Measurements from ENCODE around the gene ITCH. TPM values are rescaled to one million over a fixed set of nuclear protein-coding genes. Genes with fewer than 3 reads are reported as not detected.

Gene ITCH
- total RNA-seq, 4 donors from 2014 or later: 35.2 to 82.8 (median 65.3) TPM

DNA sequence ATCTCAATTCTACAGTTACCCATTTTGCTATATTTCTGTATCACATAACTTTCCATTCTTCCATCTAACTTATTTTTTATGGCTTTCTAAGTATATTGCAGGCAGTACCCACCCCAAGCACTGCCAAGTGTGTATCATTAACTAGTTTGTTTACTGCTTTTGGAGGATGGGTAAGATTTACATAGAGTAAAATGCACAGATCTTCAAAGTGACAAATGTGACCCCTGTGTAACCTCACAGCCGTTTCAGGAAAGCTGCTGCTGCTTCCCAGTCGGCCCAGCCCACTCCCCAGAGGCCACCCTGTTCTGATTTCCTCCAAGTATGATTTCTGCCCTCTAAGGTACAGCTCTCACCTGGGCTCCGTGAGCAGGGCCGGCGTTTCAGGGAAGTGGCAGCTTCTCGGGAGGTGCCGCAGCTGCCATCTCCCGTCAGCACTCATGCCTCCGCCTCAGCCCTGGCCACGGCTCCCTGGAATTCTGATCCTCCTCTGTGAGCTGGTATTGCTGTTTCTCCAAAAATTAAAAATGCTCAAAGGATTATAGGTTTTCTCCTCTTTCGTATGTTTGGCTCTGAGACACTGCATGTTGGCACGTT lies 180.5 kb downstream of the ITCH start:
- intact Hi-C loops (cut with DNase I; ENCODE audit: low total_unique reads): no loop called here
- 40 to 49% methylated on average over 1 to 12 of the region's 12 CpGs for WGBS, 2 donors (ENCODE audit: low coverage in 1 of 2)
- no peaks in the 10 kb centered on the region for H3K27me3 ChIP-seq
- peak; percentile 39 for DNase-seq
- TF ChIP-seq, protein P1, sequence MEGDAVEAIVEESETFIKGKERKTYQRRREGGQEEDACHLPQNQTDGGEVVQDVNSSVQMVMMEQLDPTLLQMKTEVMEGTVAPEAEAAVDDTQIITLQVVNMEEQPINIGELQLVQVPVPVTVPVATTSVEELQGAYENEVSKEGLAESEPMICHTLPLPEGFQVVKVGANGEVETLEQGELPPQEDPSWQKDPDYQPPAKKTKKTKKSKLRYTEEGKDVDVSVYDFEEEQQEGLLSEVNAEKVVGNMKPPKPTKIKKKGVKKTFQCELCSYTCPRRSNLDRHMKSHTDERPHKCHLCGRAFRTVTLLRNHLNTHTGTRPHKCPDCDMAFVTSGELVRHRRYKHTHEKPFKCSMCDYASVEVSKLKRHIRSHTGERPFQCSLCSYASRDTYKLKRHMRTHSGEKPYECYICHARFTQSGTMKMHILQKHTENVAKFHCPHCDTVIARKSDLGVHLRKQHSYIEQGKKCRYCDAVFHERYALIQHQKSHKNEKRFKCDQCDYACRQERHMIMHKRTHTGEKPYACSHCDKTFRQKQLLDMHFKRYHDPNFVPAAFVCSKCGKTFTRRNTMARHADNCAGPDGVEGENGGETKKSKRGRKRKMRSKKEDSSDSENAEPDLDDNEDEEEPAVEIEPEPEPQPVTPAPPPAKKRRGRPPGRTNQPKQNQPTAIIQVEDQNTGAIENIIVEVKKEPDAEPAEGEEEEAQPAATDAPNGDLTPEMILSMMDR (IDR thresholded peaks at IDR 0.05): no peak
- TF ChIP-seq POLR2AphosphoS5 (IDR thresholded peaks at IDR 0.05) (no peak), POLR2A (IDR thresholded peaks at IDR 0.05) (no peak), EP300 (IDR thresholded peaks at IDR 0.05; ENCODE audit: low read depth) (no peak)
- H3K9me3 ChIP-seq: no peaks in the 10 kb centered on the region
- peaks cover 0 to 23% (median 9%) of the 10 kb centered on the region in 4 donors for H3K36me3 ChIP-seq
- H3K4me1 ChIP-seq: peaks cover 0 to 24% (median 10%) of the 10 kb centered on the region in 4 donors
- H3K4me3 ChIP-seq: no peak overlapping the region
- peak overlapping the region; percentile 30 to 59 (median 52) for H3K27ac ChIP-seq
- in situ Hi-C loops (cut with MboI; ENCODE audit: low pct_ligation_motif_present in 1 of 4, low pct_unique_long_range_greater_than_20kb in 1 of 4, low sequenced_read_pairs in 3 of 4): no loop called here

DNA sequence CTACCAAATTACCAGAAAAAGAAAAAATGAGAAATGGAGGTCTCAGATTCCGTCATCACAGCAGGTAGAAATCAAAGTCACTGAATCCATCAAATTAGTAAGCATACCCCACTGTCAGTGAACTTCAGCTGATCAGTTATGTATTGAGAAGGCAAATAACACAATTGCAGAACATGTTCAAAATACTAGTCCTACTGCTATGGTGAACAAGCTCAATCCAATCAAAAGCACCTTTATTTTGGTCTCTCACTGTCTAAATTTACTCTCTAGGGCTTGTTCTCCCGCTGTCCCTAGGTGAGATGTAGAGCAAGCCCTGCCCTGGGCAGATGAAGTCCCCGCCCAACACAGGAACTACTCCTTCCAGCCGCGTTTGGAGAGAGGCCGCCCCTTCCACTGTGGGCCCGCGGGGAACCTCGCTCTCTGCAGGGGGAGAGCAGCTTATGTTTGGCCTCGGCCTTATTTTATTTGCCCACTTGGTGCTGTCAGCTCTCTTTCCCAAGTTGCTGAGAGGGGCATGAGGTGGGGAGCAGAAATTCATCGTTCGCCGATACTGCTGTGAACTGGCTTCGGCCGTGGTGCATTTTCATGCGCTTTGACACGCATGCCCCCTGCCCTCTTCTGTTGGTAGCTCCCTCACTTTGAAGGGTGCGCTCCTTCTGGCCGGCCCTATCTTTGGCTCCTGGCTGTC lies 181.2 kb downstream of the ITCH start:
- Histone ChIP-seq H3K27ac (peak overlapping the region in 3 of 4 donors; percentile 49 to 59 (median 54)), H3K4me3 (peak overlapping the region in 1 of 4 donors; percentile 32), H3K36me3 (peaks cover 0 to 21% (median 9%) of the 10 kb centered on the region in 4 donors), H3K4me1 (peaks cover 0 to 24% (median 10%) of the 10 kb centered on the region in 4 donors), H3K9me3 (no peaks in the 10 kb centered on the region), H3K27me3 (no peaks in the 10 kb centered on the region)
- TF ChIP-seq POLR2A (IDR thresholded peaks at IDR 0.05) (no peak), EP300 (IDR thresholded peaks at IDR 0.05; ENCODE audit: low read depth) (no peak), POLR2AphosphoS5 (IDR thresholded peaks at IDR 0.05) (no peak)
- TF ChIP-seq, protein P1 (IDR thresholded peaks at IDR 0.05): no peak
- WGBS, 2 donors (ENCODE audit: low coverage in 1 of 2): 46% methylated on average over 18 of the region's 19 CpGs; no CpG with 5 or more reads in 1 of the 2 donors
- DNase-seq: peak; percentile 33
- in situ Hi-C loops (cut with MboI; ENCODE audit: low pct_ligation_motif_present in 1 of 4, low pct_unique_long_range_greater_than_20kb in 1 of 4, low sequenced_read_pairs in 3 of 4) (no loop called here), intact Hi-C loops (cut with DNase I; ENCODE audit: low total_unique reads) (no loop called here)

DNA sequence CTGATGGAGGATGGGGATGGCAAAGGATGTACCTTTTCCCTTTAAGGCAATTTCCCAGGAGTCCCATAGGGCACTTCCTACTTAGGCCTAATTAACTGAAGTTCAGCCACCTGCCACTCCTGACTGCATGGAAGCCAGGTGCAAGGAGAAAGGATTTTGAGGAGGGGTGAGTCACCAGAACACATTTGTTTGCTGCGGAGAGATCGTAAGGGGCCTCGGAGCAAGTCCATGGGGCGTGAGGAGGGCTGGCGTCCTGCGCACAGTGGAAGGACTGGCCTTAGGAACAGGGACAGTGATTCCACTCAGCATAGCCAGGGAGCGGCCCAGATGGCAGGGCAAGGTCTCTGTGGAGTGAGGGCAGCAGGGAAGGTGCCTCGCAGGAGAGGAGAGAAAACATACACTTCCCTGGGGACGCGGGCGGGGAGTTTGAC lies 183.7 kb downstream of the ITCH start:
- peak; percentile 70 for DNase-seq
- no peaks in the 10 kb centered on the region for H3K9me3 ChIP-seq
- H3K4me1 ChIP-seq: peaks cover 0 to 24% (median 10%) of the 10 kb centered on the region in 4 donors
- no peaks in the 10 kb centered on the region for H3K36me3 ChIP-seq
- TF ChIP-seq POLR2A (IDR thresholded peaks at IDR 0.05) (peak; percentile 51), EP300 (IDR thresholded peaks at IDR 0.05; ENCODE audit: low read depth) (no peak), POLR2AphosphoS5 (IDR thresholded peaks at IDR 0.05) (peak; percentile 32 to 55 (median 43))
- TF ChIP-seq, protein P1 (IDR thresholded peaks at IDR 0.05): peak in 2 of 5 experiments; percentile 33 to 49
- in situ Hi-C loops (cut with MboI; ENCODE audit: low pct_ligation_motif_present in 1 of 4, low pct_unique_long_range_greater_than_20kb in 1 of 4, low sequenced_read_pairs in 3 of 4): no loop called here
- H3K27me3 ChIP-seq: no peaks in the 10 kb centered on the region
- intact Hi-C loops (cut with DNase I; ENCODE audit: low total_unique reads): no loop called here
- H3K4me3 ChIP-seq: peak overlapping the region in 3 of 4 donors; percentile 34 to 48 (median 34)
- 55 to 65% methylated on average over 2 to 11 of the region's 11 CpGs for WGBS, 2 donors (ENCODE audit: low coverage in 1 of 2)
- peak overlapping the region; percentile 70 to 82 (median 72) for H3K27ac ChIP-seq

DNA sequence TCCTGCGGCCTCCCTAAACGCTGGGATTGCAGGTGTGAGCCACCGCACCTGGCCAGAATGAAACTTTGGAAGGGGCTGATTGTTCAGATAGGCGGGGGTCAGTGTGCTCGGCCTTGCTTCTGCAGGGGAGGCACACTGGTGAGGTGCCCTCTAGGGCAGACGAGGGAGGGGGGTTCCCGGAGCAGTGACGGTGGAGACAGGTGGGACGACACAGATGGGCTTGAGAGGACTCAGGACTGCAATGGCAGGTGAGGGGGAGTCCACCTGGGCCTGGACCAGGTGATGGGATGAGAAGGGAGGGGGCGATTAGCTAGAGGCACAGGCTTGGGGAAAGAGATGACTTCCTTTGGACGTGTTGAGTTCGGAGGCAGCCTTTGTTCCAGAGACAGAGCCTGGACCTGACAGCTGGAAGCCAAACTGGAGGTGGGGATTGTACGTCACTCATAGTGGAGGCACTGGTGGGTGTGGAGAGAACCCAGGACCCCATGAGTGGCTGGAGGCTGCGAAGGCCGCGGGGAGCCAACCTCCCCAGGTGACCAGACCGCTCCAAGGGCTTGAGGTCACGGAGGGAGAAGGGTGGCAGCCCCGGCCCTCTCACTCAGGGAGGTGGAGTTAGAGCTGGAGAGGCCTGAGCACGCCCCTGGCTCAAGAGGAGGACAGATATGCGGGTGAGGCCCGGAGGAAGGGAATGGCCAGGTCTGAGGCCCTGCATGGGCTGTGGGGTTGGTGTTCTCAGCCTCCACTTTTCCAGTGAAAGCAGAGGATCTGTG lies 185.0 kb downstream of the ITCH start:
- Histone ChIP-seq H3K27me3 (no peaks in the 10 kb centered on the region), H3K27ac (peak overlapping the region in 1 of 4 donors; percentile 74), H3K4me3 (peak overlapping the region in 2 of 4 donors; percentile 13 to 48), H3K4me1 (peaks cover 0 to 21% (median 10%) of the 10 kb centered on the region in 4 donors), H3K36me3 (no peaks in the 10 kb centered on the region), H3K9me3 (no peaks in the 10 kb centered on the region)
- WGBS, 2 donors (ENCODE audit: low coverage in 1 of 2): 76% methylated on average over 22 of the region's 22 CpGs; no CpG with 5 or more reads in 1 of the 2 donors
- in situ Hi-C loops (cut with MboI; ENCODE audit: low pct_ligation_motif_present in 1 of 4, low pct_unique_long_range_greater_than_20kb in 1 of 4, low sequenced_read_pairs in 3 of 4): no loop called here
- TF ChIP-seq POLR2A (IDR thresholded peaks at IDR 0.05): no peak
- no peak for TF ChIP-seq EP300 (IDR thresholded peaks at IDR 0.05; ENCODE audit: low read depth)
- TF ChIP-seq, protein P1 (IDR thresholded peaks at IDR 0.05): no peak
- no peak for TF ChIP-seq POLR2AphosphoS5 (IDR thresholded peaks at IDR 0.05)
- DNase-seq: no peak
- intact Hi-C loops (cut with DNase I; ENCODE audit: low total_unique reads): no loop called here

Measured in transverse colon (tissue), 4 donors.